ENCODE data around the gene CPNE4.

CPNE4 gene

DNA sequence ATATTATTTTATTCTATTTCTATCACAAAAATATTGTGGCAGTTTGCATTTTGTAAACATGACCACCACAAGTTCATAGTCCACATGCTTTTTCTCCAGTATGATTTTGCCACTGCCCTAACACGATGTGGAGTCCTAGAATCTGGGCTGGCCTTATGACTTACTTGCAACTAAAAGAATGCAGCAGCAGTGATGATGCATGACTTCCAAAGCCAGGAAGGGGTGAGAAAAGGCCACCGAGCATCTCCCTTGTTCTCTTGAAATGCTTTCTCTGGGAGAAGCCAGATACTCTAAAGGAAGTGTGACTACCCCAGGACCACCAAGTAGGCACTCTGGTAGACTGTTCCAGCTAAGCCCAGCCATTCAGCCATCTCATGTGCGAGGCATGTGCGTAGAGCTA, 340.4 kb downstream of the CPNE4 start:
- H3K36me3 ChIP-seq (ENCODE audit: insufficient read depth, low read length): no peaks in the 10 kb centered on the region
- H3K27ac ChIP-seq: no peak overlapping the region
- H3K9ac ChIP-seq (ENCODE audit: insufficient read length): no peak overlapping the region
- H3K9me3 ChIP-seq (ENCODE audit: low read depth, low read length): 0 out of 2 replicates have a peak, but pooled peaks cover 2% of the 10 kb centered on the region
- DNase-seq (ENCODE audit: low read depth, low spot score): no peak
- TF ChIP-seq FOXP2 (optimal IDR thresholded peaks at IDR 0.05; ENCODE audit: control extremely low read depth, extremely low read length, insufficient read depth): no peak
- no peak for TF ChIP-seq POLR2AphosphoS5 (IDR thresholded peaks at IDR 0.05; ENCODE audit: borderline replicate concordance, low read depth, low read length)
- TF ChIP-seq EZH2 (IDR thresholded peaks at IDR 0.05): no peak
- no peak overlapping the region for H3K4me3 ChIP-seq

DNA sequence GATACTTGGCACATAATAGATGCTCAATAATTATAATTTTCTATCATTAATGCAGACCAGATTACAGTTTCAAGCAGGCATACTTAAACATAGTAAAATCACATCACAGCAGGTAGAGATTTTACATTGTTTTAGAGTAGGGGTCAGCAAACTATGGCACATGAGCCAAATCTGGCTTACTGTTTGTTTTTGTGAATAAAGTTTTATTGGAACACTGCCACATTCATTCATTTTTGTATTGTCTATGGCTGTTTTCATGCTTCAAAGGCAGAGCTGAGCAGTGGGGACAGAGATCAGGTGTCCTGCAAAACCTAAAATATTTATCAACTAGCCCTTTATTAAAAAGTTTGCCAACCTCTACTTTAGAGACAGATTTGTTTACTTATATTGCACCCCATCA, 342.5 kb downstream of the CPNE4 start:
- TF ChIP-seq POLR2AphosphoS5 (IDR thresholded peaks at IDR 0.05; ENCODE audit: borderline replicate concordance, low read depth, low read length) (no peak), EZH2 (IDR thresholded peaks at IDR 0.05) (no peak), FOXP2 (optimal IDR thresholded peaks at IDR 0.05; ENCODE audit: control extremely low read depth, extremely low read length, insufficient read depth) (no peak)
- Histone ChIP-seq H3K36me3 (ENCODE audit: insufficient read depth, low read length) (no peaks in the 10 kb centered on the region), H3K4me3 (no peak overlapping the region), H3K9ac (ENCODE audit: insufficient read length) (no peak overlapping the region), H3K9me3 (ENCODE audit: low read depth, low read length) (0 out of 2 replicates have a peak, but pooled peaks cover 2% of the 10 kb centered on the region), H3K27ac (no peak overlapping the region)
- DNase-seq (ENCODE audit: low read depth, low spot score): no peak

DNA sequence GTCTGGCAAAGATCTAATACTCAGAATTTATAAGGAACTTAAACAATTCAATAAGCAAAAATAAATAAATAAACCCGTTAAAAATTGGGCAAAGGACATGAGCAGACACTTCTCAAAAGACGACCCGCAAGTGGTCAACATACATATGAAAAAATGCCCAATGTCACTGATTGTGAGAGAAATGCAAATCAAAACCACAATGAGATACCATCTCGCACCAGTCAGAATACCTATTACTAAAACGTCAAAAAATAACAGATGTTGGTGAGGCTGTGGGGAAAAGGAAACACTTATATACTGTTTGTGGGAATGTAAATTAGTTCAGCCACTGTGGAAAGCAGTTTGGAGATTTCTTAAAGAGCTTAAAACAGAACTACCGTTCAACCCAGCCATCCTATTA, 344.0 kb downstream of the CPNE4 start:
- H3K9me3 ChIP-seq (ENCODE audit: low read depth, low read length): 0 out of 2 replicates have a peak, but pooled peaks cover 2% of the 10 kb centered on the region
- DNase-seq (ENCODE audit: low read depth, low spot score): peak; percentile 35
- no peaks in the 10 kb centered on the region for H3K36me3 ChIP-seq (ENCODE audit: insufficient read depth, low read length)
- H3K4me3 ChIP-seq: no peak overlapping the region
- no peak overlapping the region for H3K27ac ChIP-seq
- no peak overlapping the region for H3K9ac ChIP-seq (ENCODE audit: insufficient read length)
- TF ChIP-seq POLR2AphosphoS5 (IDR thresholded peaks at IDR 0.05; ENCODE audit: borderline replicate concordance, low read depth, low read length) (no peak), FOXP2 (optimal IDR thresholded peaks at IDR 0.05; ENCODE audit: control extremely low read depth, extremely low read length, insufficient read depth) (no peak), EZH2 (IDR thresholded peaks at IDR 0.05) (no peak)

DNA sequence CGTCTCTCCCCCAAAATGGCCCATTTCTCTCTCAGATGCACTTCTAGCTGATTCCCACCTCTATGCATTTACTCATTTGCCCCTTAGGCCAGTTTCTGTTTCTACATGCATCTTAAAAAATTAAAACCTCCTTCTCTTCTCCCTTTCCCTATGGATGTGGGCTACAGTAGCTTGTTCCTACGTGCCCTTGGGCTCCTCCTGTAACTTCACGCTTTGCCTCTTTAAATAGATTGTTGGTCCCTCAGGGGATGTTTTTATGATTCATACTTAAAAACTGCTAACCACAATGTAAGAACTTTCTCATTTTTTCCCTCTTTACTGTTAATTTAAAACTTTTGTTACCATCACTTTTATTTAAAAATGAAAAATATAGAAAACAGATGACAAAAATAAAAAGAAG, 346.4 kb downstream of the CPNE4 start:
- Histone ChIP-seq H3K9me3 (ENCODE audit: low read depth, low read length) (0 out of 2 replicates have a peak, but pooled peaks cover 2% of the 10 kb centered on the region), H3K27ac (no peak overlapping the region; the same call in 1 of the 2 replicates), H3K4me3 (peak overlapping the region; percentile 24; the same call in 1 of the 2 replicates), H3K36me3 (ENCODE audit: insufficient read depth, low read length) (no peaks in the 10 kb centered on the region), H3K9ac (ENCODE audit: insufficient read length) (no peak overlapping the region)
- TF ChIP-seq FOXP2 (optimal IDR thresholded peaks at IDR 0.05; ENCODE audit: control extremely low read depth, extremely low read length, insufficient read depth) (no peak), POLR2AphosphoS5 (IDR thresholded peaks at IDR 0.05; ENCODE audit: borderline replicate concordance, low read depth, low read length) (peak; percentile 55; the same call in 1 of the 2 replicates), EZH2 (IDR thresholded peaks at IDR 0.05) (no peak)
- peak; percentile 98 for DNase-seq (ENCODE audit: low read depth, low spot score)

DNA sequence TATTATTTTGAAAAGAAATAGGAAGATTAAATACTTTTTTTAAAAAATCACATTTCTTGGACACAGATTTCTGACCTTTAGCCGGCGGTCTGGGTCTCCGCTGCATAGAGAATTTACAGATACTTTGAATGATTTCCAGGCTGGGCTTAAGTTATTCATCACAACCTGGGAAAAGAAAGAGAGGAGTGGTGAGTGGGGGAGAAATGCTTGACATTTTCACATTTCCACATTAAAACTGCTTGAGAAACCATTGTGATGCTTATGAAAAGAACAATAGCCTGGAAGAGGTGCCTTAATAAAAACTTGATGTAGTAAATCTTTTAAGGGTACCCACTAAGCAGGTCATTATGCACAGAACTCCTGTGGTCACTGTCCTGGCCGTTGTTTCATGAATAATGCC, 365.2 kb downstream of the CPNE4 start:
- TF ChIP-seq POLR2AphosphoS5 (IDR thresholded peaks at IDR 0.05; ENCODE audit: borderline replicate concordance, low read depth, low read length): no peak
- TF ChIP-seq EZH2 (IDR thresholded peaks at IDR 0.05): no peak
- no peak for TF ChIP-seq FOXP2 (optimal IDR thresholded peaks at IDR 0.05; ENCODE audit: control extremely low read depth, extremely low read length, insufficient read depth)
- Histone ChIP-seq H3K4me3 (no peak overlapping the region), H3K9me3 (ENCODE audit: low read depth, low read length) (no peaks in the 10 kb centered on the region), H3K9ac (ENCODE audit: insufficient read length) (no peak overlapping the region), H3K27ac (no peak overlapping the region), H3K36me3 (ENCODE audit: insufficient read depth, low read length) (peaks cover 3% of the 10 kb centered on the region; the same call in 1 of the 2 replicates)
- DNase-seq (ENCODE audit: low read depth, low spot score): no peak

DNA sequence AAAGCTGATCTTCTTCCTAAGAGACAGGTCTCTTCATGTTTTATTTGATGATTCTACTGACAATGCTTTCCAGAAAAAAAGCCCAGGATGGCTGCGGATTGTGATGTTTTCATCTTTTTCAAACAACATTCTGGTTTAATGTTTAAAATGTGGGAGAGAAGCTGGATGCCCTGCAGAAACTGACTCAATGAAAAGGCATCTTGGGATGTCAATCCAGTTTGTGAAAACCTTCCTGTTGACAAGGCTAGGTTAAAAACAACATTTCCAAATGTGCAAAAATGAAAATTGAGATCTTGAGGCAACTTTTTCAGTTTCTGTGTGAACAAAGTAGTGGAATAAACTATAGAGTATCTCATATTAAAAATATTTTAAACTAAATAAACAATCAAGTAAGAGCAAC, 376.0 kb downstream of the CPNE4 start:
- DNase-seq (ENCODE audit: low read depth, low spot score): no peak
- TF ChIP-seq POLR2AphosphoS5 (IDR thresholded peaks at IDR 0.05; ENCODE audit: borderline replicate concordance, low read depth, low read length): no peak
- TF ChIP-seq EZH2 (IDR thresholded peaks at IDR 0.05): no peak
- TF ChIP-seq FOXP2 (optimal IDR thresholded peaks at IDR 0.05; ENCODE audit: control extremely low read depth, extremely low read length, insufficient read depth): no peak
- Histone ChIP-seq H3K36me3 (ENCODE audit: insufficient read depth, low read length) (no peaks in the 10 kb centered on the region), H3K4me3 (no peak overlapping the region), H3K27ac (no peak overlapping the region), H3K9me3 (ENCODE audit: low read depth, low read length) (no peaks in the 10 kb centered on the region), H3K9ac (ENCODE audit: insufficient read length) (no peak overlapping the region)

DNA sequence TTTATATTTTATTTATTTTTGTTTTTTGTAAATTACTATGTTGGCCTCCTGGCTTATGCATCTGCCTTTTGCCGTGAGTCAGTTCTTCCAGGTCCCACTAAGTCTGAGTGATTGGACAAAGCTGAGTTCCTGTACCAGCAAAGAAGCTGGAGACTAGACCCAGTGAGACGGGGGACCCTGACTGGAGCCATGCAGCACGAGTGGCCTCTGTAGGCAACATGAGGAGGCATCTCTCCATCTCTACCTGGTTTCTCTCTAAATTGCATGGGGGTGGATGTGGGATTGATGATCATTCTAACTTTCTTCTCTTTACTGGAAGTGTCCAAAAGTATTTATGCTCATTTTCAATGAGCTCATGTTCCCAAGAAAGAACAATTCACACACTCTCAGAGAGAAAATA, 376.7 kb downstream of the CPNE4 start:
- Histone ChIP-seq H3K36me3 (ENCODE audit: insufficient read depth, low read length) (no peaks in the 10 kb centered on the region), H3K9ac (ENCODE audit: insufficient read length) (no peak overlapping the region), H3K27ac (no peak overlapping the region), H3K9me3 (ENCODE audit: low read depth, low read length) (no peaks in the 10 kb centered on the region), H3K4me3 (no peak overlapping the region)
- TF ChIP-seq EZH2 (IDR thresholded peaks at IDR 0.05) (no peak), POLR2AphosphoS5 (IDR thresholded peaks at IDR 0.05; ENCODE audit: borderline replicate concordance, low read depth, low read length) (no peak), FOXP2 (optimal IDR thresholded peaks at IDR 0.05; ENCODE audit: control extremely low read depth, extremely low read length, insufficient read depth) (no peak)
- no peak for DNase-seq (ENCODE audit: low read depth, low spot score)

DNA sequence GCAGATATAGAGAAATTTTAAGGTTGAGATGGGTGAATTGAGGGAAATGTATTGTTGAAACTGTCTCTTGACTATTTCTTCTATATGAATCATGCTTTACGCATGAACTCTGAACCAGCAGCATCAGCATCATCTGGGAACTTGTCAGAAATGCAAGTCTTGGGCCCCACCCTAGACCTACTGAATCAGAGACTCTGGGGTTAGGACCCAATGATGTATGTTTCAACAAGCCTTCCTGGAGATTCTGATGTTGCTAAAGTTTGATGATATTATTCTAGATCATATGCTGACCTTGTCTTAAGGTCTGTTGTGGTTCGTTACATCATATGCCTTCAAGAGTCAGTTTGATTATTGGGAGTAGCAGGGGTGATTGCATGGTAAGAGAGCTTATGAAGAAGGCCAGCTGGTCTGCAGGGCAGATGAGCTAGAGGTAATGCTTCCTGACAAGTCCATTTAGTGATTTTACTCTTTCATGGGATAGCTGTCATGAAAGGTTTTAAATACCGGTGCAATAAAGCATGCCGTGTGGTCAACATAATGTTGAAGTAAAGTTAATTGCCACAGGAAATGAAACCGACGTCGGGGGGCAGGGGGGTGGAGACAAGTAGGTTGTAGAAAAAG, 379.6 kb downstream of the CPNE4 start:
- Histone ChIP-seq H3K9me3 (ENCODE audit: low read depth, low read length) (no peaks in the 10 kb centered on the region), H3K27ac (no peak overlapping the region), H3K9ac (ENCODE audit: insufficient read length) (no peak overlapping the region), H3K4me3 (no peak overlapping the region), H3K36me3 (ENCODE audit: insufficient read depth, low read length) (no peaks in the 10 kb centered on the region)
- TF ChIP-seq EZH2 (IDR thresholded peaks at IDR 0.05): no peak
- TF ChIP-seq FOXP2 (optimal IDR thresholded peaks at IDR 0.05; ENCODE audit: control extremely low read depth, extremely low read length, insufficient read depth): no peak
- no peak for TF ChIP-seq POLR2AphosphoS5 (IDR thresholded peaks at IDR 0.05; ENCODE audit: borderline replicate concordance, low read depth, low read length)
- DNase-seq (ENCODE audit: low read depth, low spot score): no peak

DNA sequence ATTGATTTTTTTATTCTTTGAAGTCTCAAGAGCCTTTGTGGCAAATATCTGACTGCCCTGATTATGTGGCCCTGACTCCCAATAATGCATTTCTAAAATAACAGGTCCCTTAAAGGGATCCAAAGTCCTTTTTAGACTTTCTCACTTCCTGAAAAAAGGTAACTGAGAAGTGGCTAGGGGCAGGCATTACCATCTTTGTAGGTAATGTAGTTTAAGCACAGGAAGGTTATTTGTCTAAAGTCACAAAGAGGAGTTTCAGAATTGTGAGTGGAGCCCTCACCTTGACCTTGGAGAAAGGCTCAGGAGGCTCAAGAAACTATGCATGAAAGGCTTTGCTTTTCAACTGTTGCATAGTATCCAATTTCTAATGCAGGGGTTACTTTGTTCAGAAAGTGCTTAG, 389.2 kb downstream of the CPNE4 start:
- no peak for DNase-seq (ENCODE audit: low read depth, low spot score)
- Histone ChIP-seq H3K36me3 (ENCODE audit: insufficient read depth, low read length) (no peaks in the 10 kb centered on the region), H3K9me3 (ENCODE audit: low read depth, low read length) (no peaks in the 10 kb centered on the region), H3K27ac (no peak overlapping the region), H3K9ac (ENCODE audit: insufficient read length) (no peak overlapping the region), H3K4me3 (no peak overlapping the region)
- TF ChIP-seq FOXP2 (optimal IDR thresholded peaks at IDR 0.05; ENCODE audit: control extremely low read depth, extremely low read length, insufficient read depth) (no peak), POLR2AphosphoS5 (IDR thresholded peaks at IDR 0.05; ENCODE audit: borderline replicate concordance, low read depth, low read length) (no peak), EZH2 (IDR thresholded peaks at IDR 0.05) (no peak)

All from SK-N-MC (cell line).